Heart left ventricle (tissue), 16 donors: Measurements from ENCODE around the gene ZNF558. TPM values are rescaled to one million over a fixed set of nuclear protein-coding genes. Genes with fewer than 3 reads are reported as not detected.

ENCODE experiments used
- ATAC-seq, 4 donors: fragments of 200-7000 bp; cut with Tn5 transposase; one replicate each; pipeline ENCODE4 v1.9.1; 2020 to 2022; ENCODE audit warnings: moderate library complexity in 4 of 4, mild to moderate bottlenecking in 3 of 4, moderate number of reproducible peaks in 1 of 4
- DNase-seq, 5 donors: peaks; one replicate each; pipeline ENCODE4 v3.0.0-alpha.2; 2020
- H3K27ac ChIP-seq, 12 donors: fragments of 200-600 bp; sonication (generic) in 4 of 12; one replicate each; pipeline versions ENCODE4 v1.5.0 to v1.8.0; 2016 to 2022; ENCODE audit warnings: mild to moderate bottlenecking in 2 of 12
- H3K27me3 ChIP-seq, 9 donors: fragments of 200-600 bp; sonication (generic) in 2 of 9; one replicate each; pipeline versions ENCODE4 v1.5.1 to v1.8.0; 2016 to 2022; ENCODE audit warnings: mild to moderate bottlenecking in 3 of 9
- H3K36me3 ChIP-seq, 9 donors: fragments of 200-600 bp; sonication (generic) in 2 of 9; one replicate each; pipeline versions ENCODE4 v1.5.0 to v1.8.0; 2018 to 2022; ENCODE audit warnings: mild to moderate bottlenecking in 2 of 9
- H3K4me1 ChIP-seq, 12 donors: fragments of 200-600 bp; sonication (generic) in 4 of 12; one replicate each; pipeline versions ENCODE4 v1.5.0 to v1.8.0; 2016 to 2022; ENCODE audit warnings: mild to moderate bottlenecking in 3 of 12
- H3K4me3 ChIP-seq, 12 donors: fragments of 200-600 bp; sonication (generic) in 4 of 12; one replicate each; pipeline versions ENCODE4 v1.5.0 to v1.8.0; 2017 to 2022; ENCODE audit warnings: mild to moderate bottlenecking in 9 of 12, moderate library complexity in 4 of 12
- H3K9me3 ChIP-seq, 12 donors: fragments of 200-600 bp; sonication (generic) in 4 of 12; one replicate each; pipeline versions ENCODE4 v1.5.0 to v1.8.0; 2016 to 2022; ENCODE audit warnings: mild to moderate bottlenecking in 1 of 12
- POLR2A ChIP-seq, 2 donors: fragments of 450-650 bp; IDR thresholded peaks; one replicate each; pipeline ENCODE4 v1.6.1; 2017; ENCODE audit warnings: antibody characterized with exemption in 2 of 2, mild to moderate bottlenecking in 2 of 2, moderate library complexity in 2 of 2
- WGBS, 4 donors: extraction: QIAGEN DNeasy Blood & Tissue Kit in 2 of 4; methylation state at CpG; one replicate each; pipeline versions ENCODE4 v1.1.5 to v1.1.7; 2013 to 2018; 5-methylcytosine and 5-hydroxymethylcytosine counted together
- intact Hi-C, 10 donors: fragments of 100-400 bp; cut with DNase I; formaldehyde crosslinking; loops; one replicate each; pipeline versions ENCODE4 v1.11.1 to v1.14.2; 2022
- long read RNA-seq, 3 donors: library from polyadenylated mRNA; unstranded; transcript quantifications; one replicate each; pipeline ENCODE4 v2.0.0, GENCODE V29; 2020 to 2021
- polyA plus RNA-seq, 2 donors: library from polyadenylated mRNA; stranded (reverse); fragments of 200-250 nt; gene quantifications; one replicate each; pipeline ENCODE4 v1.2.3, GENCODE V29; 2013
- total RNA-seq, 9 donors: library from RNA; depleted of rRNA in 2 of 9; stranded (reverse); fragments of >200 nt in 2 of 9; fragmentation: NEBNext Ultra II Directional in 3 of 9; extraction: Animal tissue kit (Norgen Biotek cat#: 25700) in 3 of 9; gene quantifications; one replicate each; pipeline versions ENCODE4 v1.1.0 to v1.2.4, GENCODE V29; 2016 to 2023
- TF ChIP-seq, protein P1 (sequence below), 12 donors: fragments of 200-600 bp; sonication (generic) in 4 of 12; IDR thresholded peaks; one replicate each; pipeline versions ENCODE4 v1.5.0 to v1.8.0; 2018 to 2022; ENCODE audit warnings: antibody characterized with exemption in 12 of 12, mild to moderate bottlenecking in 5 of 12
- donor health status: ischemic (EF 13 %, LVEDD 7.1; RV severe dilation, severe dysfunction).
- donor health status: healthy with polysubstance abuse.
- donor health status: DM: no; HTN: yes; CAD: no.
- donor health status: DM: no; HTN: no; CAD: no.
- donor health status: ischemic (EF 25% LVEDD 6.9; RV normal size, moderate dysfunction).
- donor health status: ischemic (EF 25% LVEDD 5.7; RV mildly dilated, moderate dysfunction).
- donor health status: healthy.
- donor health status: DM: yes; HTN: yes; CAD: no.
- donor health status: ischemic (EF 35%, LVEDD 5.7; RV mildly dilated, moderate dysfunction).
- donor health status: nonischemic (EF 11% LVEDD 7.7; RV severe dilation, severe dysfunction).
- donor health status: DM: yes; HTN: yes; CAD: no.
- donor health status: PGD.
- donor health status: ischemic (EF 29% LVEDD 5.4; RV normal size, mild dysfunction).
- donor health status: nonischemic (EF 23%, LVEDD 6.1; RV moderate dilation, normal function).

Gene ZNF558
- 10 to 100 TPM in 6 of 9 donors, 1 to 10 TPM in 3; 7.2 to 16.2 (median 11.2) TPM for total RNA-seq
- 10 to 100 TPM in 1 of 2 donors, 1 to 10 TPM in 1; 5.0 to 12.5 TPM for polyA plus RNA-seq
- long read RNA-seq, donor 1, full-length matches to known transcripts = 2 of 6 reads
- long read RNA-seq, donor 1, partial matches to known transcripts = 0 of 6 reads
- long read RNA-seq, donor 1, other reads (novel, unspliced or antisense) = 4 of 6 reads
- long read RNA-seq, donor 2, full-length matches to known transcripts = 4 of 19 reads
- long read RNA-seq, donor 2, partial matches to known transcripts = 0 of 19 reads
- long read RNA-seq, donor 2, other reads (novel, unspliced or antisense) = 15 of 19 reads
- long read RNA-seq, donor 3, full-length matches to known transcripts = 1 of 10 reads
- long read RNA-seq, donor 3, partial matches to known transcripts = 0 of 10 reads
- long read RNA-seq, donor 3, other reads (novel, unspliced or antisense) = 9 of 10 reads

DNA sequence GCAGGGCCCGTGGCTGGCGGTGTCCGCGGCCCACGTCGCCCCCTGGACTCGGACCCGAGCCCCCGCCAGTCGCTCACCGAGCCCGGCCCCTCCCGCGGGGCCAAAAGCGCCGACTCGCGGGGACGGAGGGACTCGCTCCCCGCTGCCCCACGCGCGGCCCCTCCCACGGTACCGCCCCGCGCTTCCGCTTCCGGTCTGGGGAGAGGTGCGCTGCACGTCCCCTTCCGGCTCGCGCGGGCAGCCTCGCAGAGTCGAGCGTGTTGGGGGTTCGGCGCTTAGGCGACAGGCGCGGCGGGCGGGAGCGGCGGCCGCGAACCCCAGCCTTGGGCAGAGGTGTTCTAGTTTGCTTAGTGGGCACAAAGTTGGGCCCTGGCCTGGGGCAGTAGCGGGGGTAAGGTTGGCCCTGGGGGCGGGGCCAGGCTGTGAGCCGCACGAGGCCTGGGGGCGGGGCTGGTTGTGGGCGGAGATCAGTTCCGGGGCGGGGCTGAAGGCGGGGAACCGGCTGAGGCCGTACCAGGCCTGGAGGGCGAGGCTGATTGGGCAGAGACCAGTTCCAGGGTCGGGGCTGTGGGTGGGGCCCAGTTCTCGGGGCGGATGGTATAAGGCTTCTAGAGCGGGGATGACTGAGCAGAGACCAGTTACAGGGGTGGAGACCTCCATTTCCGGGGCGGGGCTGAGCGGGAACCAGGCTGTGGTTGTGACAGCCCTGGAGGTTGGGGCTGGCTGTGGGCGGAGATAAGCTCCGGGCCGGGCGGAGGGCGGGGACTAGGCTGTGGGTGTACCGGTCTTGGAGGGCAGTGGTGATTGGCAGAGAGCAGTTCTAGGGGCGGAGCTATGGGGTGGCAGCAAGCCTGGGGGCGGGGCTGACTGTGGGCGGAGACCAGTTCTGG lies at the start of gene ZNF558, which contains the start of gene MBD3L1:
TSS of gene ZNF558 (minus strand) at position 173 of the 890 bp plus-strand sequence. CDS start 9,645 bp downstream, outside the sequence.
TSS of gene MBD3L1 (plus strand) at position 246 of the 890 bp plus-strand sequence. CDS start 10,302 bp downstream, outside the sequence.
- Histone ChIP-seq H3K36me3 (peaks cover 0 to 31% (median 15%) of the 10 kb centered on the region in 9 donors), H3K4me3 (peak within 1 kb of the TSS; percentile 74 to 98 (median 90)), H3K27ac (peak within 1 kb of the TSS; percentile 31 to 98 (median 94)), H3K9me3 (peaks cover 0 to 6% (median 0%) of the 10 kb centered on the region in 12 donors), H3K4me1 (peaks cover 0 to 12% (median 9%) of the 10 kb centered on the region in 12 donors), H3K27me3 (no peaks in the 10 kb centered on the region)
- intact Hi-C loops = loop anchor here in 1 of 10 donors (10.0 kb wide), 1 partner anchor 1768 kb away; the partner anchor contains the start of gene ZNF557
- ATAC-seq = peak; percentile 97 to 98 (median 98)
- WGBS, 4 donors = 0 to 7% (median 1%) methylated on average over 11 to 78 of the region's 78 CpGs
- TF ChIP-seq, protein P1, sequence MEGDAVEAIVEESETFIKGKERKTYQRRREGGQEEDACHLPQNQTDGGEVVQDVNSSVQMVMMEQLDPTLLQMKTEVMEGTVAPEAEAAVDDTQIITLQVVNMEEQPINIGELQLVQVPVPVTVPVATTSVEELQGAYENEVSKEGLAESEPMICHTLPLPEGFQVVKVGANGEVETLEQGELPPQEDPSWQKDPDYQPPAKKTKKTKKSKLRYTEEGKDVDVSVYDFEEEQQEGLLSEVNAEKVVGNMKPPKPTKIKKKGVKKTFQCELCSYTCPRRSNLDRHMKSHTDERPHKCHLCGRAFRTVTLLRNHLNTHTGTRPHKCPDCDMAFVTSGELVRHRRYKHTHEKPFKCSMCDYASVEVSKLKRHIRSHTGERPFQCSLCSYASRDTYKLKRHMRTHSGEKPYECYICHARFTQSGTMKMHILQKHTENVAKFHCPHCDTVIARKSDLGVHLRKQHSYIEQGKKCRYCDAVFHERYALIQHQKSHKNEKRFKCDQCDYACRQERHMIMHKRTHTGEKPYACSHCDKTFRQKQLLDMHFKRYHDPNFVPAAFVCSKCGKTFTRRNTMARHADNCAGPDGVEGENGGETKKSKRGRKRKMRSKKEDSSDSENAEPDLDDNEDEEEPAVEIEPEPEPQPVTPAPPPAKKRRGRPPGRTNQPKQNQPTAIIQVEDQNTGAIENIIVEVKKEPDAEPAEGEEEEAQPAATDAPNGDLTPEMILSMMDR (IDR thresholded peaks at IDR 0.05) = peak in 10 of 12 donors; percentile 11 to 70 (median 42)
- peak in 1 of 2 donors; percentile 82 for TF ChIP-seq POLR2A (IDR thresholded peaks at IDR 0.05)
- DNase-seq = peak; percentile 99 to 100 (median 99)

GRCh38 chr19:8881512-8881911 lies 49.4 kb upstream of the ZNF558 start:
- ATAC-seq (no peak), DNase-seq (no peak)
- peaks cover 0 to 11% (median 0%) of the 10 kb centered on the region in 12 donors for H3K9me3 ChIP-seq
- no peaks in the 10 kb centered on the region for H3K27me3 ChIP-seq
- H3K36me3 ChIP-seq = no peaks in the 10 kb centered on the region
- no peak overlapping the region for H3K27ac ChIP-seq
- intact Hi-C loops = no loop called here
- TF ChIP-seq, protein P1 (IDR thresholded peaks at IDR 0.05) = no peak
- TF ChIP-seq POLR2A (IDR thresholded peaks at IDR 0.05) = no peak
- H3K4me3 ChIP-seq = no peak overlapping the region
- no peaks in the 10 kb centered on the region for H3K4me1 ChIP-seq

- no peak for ATAC-seq
- no peak for DNase-seq
- intact Hi-C loops = no loop called here
- Histone ChIP-seq H3K4me3 (no peak overlapping the region), H3K4me1 (no peaks in the 10 kb centered on the region), H3K27ac (no peak overlapping the region), H3K9me3 (peaks cover 0 to 11% (median 0%) of the 10 kb centered on the region in 12 donors), H3K27me3 (no peaks in the 10 kb centered on the region), H3K36me3 (no peaks in the 10 kb centered on the region)
- 66 to 77% (median 70%) methylated on average over 2 of the region's 2 CpGs for WGBS, 4 donors
- TF ChIP-seq, protein P1 (IDR thresholded peaks at IDR 0.05) = no peak
- no peak for TF ChIP-seq POLR2A (IDR thresholded peaks at IDR 0.05)
Measured at GRCh38 chr19:8880868-8881488, 48.9 kb upstream of the ZNF558 start.
